COLO668 (cell line): ENCODE measurements around the gene FARP2.
"Not testable (repeated sequence)": the region's sequence is repeated elsewhere in the genome, so short reads cannot be mapped to it uniquely, and the experiment has no call there.

Source experiments
- DNase-seq: peaks from one replicate; lab custom pipeline; 2025; ENCODE audit not compliant: unreplicated experiment; lab: John Stamatoyannopoulos, UW

FARP2 gene

DNA sequence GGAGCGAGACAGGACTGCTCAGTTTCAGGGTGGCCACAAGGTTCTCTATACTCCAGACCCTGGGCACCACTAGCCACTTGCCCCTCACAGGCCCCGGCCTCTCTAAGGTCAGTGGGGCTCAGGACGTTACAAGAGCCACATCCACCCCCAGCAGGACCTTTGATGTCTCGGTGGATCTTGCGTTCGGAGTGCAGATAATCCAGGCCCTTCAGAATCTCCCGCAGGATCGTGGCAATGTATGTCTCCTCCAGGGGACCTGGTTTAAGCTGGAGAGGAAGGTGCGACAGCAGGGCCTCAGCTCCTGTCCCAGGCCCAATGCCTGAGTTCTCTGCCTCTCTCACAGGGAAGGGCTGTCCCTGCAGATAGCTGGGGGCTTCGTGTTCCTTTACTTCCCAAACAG lies 143.9 kb downstream of the FARP2 start:
- no peak for DNase-seq

DNA sequence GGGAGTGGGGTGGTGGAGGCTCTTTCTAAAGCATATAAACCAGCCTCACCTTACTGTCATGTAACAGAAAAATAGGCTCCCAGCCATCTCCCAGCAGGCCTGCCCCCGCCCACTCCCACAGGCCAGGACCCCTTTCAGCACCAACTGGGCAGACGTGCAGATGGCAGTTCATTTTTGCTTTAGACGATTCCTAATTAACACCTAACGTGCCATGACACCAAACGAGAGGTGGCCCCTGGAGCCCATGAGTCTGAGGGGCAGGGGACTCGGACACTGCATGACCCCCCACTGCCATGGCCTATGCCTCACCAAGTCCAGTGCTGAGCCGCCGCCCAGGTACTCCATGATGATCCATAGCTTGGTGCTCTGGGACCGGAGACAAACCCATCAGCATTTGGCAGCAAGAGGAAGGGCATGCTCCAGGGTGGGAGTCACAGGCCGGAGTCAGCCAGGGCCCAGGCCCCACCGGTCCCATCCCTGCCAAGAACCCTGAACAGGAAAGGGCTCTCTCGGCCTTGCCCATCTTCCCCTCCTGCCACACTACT lies 144.4 kb downstream of the FARP2 start:
- DNase-seq = no peak

DNA sequence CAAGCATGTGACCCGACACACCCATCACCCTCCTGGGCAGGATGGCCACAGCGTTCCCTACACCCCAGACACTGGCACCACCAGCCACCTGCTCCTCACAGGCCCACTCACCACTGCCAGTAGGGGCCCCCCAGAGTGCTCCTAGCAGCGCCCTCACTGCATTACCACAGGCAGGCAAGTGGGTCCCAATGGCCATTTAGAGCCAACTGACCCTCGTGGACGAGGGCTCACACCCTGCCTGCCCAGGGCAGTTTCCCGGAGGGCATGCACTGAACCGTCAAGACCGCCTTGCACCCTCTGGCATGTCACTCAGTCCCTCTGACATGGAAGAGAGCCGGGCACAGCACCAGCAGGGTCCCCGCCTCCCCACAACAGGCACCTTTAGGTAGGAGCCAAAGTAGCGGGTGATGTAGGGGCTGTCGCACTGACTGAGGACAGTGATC lies 145.0 kb downstream of the FARP2 start:
- DNase-seq = no peak

DNA sequence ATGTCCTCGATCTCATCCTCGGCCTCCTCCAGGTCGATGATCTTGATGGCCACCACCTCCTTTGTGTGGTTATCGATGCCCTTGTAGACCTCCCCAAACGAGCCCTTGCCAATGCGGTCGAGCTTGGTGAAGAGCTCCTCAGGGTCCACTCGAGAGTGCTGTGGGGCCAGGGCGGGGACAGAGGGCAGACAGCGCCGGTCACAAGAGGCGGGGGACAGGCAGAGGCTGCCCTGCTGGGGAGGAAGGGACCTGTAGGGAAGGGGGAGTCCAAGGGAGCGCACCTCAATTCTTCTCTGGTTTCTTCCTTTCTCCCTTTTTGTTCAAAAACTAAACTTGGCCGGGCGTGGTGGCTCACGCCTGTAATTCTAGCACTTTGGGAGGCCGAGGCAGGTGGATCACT lies 145.5 kb downstream of the FARP2 start:
- no peak for DNase-seq

DNA sequence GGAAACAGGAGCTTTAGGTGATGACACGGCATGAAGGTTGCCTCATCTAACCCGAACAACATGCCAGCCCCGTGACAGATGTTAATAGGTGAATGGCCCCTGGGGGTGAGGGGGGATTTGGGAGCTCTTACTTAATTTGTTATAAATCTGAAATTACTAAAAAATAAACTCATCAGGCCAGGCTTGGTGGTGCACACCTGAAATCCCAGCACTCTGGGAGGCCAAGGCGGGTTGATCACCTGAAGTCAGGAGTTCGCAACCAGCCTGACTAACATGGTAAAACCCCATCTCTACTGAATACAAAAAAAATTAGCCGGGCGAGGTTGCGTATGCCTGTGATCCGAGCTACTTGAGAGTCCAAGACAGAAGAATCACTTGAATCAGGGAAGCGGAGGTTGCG lies 146.2 kb downstream of the FARP2 start:
- no peak for DNase-seq

DNA sequence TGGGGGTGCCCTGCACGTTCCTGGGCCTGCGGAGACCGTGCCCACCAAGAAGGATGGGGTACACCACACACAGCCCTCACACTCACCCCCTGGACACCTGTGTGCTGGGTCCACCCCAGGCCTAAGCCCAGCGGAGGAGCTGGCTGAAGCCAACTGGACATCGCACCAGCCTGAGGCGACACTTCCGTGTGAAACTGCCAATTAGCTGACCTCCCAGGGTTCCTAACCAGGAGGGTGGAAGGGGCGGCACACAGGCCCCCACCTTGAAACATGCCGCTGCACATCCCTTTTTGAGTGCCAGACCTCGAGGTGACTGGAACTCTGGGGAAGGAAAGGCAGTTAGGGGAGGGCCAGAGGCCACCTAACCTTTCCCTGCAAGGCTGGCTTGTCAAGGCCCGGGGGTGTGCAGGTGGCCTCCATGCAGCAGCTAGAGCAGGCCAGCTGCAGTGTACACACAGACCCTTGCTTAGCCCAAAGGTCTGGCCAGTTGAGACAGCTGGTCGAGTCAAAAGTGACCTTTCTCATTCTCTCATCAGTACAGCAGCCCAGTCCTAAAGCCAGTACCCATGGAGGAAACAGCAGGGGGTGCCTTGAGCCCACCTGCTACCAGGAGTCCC lies 147.8 kb downstream of the FARP2 start:
- no peak for DNase-seq

DNA sequence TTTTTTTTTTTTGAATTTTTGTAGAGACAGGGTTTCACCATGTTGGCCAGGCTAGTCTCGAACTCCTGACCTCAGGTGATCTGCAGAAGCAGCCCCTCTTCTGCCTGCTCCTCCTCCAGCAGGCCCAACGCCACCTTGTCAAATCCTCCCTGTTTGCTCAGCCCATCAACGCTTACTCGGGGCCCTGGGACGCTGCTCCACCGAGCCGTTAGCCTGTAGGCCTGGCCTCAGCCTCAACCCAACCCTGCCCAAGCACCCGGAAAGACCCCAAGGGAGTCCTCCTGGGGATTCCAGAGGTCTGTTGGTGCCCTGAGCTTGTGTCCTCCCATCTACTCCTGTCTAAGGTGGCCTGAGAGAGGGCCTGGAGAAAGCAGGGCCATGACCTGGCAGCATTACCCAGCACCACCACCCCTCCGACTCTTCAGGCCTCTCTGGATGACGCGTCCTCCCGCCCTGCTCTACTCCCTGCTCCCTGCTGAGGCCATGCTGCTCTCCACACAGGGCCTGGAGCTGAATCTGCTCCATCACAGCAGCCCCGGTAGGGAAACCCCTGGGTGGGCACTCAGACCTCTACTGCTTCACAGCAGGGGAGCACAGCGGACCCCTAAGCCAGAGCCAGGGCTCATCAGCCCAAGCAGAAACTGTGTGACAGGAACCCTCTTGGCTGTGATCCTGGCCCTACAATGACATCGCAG lies 149.1 kb downstream of the FARP2 start:
- DNase-seq = no peak

DNA sequence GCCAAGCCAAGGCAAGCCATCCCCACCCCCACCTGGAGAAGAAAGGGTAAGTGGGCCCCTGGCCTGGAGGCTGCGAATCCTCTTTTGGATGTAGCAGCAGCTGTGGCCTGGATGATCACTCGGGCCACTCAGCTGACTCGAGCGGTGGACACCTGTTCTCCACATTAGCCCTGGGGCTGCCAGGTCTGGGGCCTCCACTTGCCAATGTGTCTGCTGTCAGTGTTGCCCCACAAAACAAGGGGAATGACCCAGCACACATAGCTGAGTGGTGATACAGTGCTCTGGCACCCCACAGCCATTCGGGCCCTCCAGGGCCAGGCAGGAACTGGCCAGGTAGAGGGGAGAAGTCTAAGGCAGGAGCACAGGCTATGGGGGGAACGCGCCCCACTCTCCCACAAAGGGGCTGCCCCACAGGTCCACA lies 149.7 kb downstream of the FARP2 start:
- peak; percentile 42 for DNase-seq

DNA sequence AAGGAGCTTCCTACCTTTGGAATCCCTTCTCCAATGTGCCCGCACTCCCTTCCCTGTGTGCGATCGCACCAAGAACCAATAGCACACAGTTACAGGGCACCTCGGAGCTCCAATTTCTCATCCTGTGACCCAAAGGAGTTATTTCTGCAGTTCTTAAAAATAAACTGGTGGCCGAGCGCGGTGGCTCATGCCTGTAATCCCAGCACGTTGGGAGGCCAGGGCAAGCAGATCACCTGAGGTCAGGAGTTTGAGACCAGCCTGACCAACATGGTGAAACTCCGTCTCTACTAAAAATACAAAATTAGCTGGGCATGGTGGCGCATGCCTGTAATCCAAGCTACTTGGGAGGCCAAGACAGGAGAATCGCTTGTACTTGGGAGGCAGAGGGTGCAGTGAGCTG lies 150.2 kb downstream of the FARP2 start:
- DNase-seq = not testable (repeated sequence)

DNA sequence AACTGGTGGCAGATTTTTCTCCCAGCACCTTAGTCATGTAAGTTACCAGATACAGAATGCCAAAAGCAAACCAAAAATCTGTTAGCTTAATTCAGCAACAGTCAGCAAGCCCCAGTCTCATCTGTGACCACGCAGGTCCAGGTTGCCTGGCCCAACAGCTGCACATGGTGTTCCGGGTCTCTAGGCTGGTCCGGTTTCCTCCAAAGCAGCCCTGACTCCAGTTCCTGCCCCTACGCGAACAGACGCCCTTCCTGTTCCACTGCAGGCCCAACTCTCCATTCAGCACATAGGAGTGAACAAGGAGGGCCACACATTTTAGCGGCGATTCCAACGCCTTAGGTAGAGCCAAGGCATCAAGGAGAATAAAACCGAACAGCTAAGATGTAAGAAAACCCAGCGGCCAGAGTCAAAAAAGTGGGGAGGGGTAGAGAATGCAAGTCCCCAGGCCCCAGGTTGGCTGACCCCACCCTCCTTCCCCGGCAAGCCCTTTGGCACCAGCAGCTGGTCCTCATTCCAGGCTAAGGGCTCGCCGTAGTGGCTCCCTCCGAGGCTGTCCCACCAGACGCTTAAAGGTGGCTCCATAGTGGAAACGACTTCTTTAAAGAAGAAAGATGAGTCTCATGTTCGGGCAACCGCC lies 150.8 kb downstream of the FARP2 start:
- DNase-seq = no peak

DNA sequence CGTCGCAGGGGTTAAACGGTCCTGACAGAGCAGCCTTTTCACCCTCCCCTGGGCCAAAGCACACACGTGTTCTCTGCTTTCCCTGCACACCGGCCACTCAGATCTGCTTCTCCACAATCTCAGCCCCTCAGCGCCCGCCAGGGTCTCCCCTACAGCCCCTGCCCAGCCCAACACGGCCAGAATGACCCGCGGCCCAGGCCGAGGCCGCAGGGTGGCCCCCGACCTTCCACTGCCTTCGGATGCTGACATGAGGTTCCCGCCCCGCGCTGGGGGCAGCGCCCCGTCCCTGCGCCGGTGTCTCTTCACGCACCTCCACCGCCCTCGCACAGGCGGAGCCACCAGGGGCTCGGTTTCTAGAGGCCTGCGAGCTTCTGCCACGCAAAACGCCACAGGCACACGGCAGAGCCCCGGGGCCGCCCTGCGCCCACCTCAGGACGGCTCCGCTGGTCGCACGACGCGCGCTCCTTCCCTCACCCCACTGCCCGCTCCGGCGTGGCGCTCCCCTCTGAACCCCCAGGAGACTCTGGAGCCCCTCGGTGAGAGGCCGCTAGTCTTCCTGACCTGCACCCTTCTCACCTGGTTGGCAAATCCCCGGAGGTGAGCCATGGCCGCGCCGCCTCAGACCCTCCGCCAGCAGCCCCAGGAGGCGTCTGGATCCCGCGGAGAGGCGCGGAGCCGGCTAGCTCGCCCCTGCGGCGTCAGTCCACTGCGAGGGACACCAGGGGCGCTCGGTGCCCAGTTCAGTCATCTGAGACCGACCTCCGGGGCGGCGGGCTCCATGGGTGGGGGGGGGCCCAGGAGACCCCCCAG lies 151.6 kb downstream of the FARP2 start:
- DNase-seq = peak; percentile 61

DNA sequence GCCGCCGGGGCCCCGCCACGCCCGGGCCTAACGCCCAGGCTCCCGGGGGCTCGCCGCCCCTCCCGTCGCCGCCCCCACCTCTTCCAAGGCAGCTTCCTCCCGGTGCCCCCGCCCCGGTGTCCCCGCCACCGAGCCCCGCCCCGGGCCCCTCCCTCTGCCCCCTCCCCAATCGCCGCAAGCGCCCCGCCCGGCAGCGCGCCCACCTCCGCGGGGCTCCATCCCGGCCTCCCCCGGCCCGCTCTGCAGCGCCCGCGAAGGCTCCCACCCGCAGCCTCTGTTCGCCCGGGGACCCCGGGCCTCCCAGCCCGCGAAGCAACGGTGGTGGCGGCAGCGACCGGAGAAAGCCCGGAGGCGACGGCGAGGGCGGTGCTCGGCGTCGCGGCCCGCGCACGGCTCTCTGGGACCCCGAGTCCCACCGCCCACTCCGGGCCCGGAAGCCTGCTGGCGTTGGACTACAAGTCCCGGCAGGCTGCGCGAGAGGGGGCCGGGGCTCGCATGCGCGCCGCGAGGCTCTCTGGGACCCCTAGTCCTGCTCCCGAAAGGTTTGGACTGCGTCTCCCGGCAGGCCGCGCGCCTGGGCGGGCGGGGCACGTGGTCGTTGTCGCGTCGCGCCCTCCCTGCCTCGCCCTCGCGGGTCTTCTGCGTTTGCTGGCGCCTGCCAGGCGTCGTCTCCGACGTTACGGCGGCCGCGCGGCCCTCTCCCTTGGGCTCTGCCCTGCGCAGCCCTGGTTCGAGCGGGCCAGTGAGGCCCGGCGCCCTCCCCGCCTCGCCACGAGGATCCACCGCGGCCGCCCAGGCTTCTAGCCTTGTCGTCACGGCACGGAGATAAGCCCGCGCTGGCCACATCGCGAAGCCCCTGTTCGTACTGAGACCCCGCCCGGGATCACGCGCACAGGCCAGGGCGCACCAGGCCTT lies 152.4 kb downstream of the FARP2 start, which contains the start of gene STK25:
STK25 (minus strand) TSS at position 345 of the 915 bp plus-strand sequence. CDS start 549 bp downstream, outside the sequence.
- DNase-seq = peak; percentile 99

DNA sequence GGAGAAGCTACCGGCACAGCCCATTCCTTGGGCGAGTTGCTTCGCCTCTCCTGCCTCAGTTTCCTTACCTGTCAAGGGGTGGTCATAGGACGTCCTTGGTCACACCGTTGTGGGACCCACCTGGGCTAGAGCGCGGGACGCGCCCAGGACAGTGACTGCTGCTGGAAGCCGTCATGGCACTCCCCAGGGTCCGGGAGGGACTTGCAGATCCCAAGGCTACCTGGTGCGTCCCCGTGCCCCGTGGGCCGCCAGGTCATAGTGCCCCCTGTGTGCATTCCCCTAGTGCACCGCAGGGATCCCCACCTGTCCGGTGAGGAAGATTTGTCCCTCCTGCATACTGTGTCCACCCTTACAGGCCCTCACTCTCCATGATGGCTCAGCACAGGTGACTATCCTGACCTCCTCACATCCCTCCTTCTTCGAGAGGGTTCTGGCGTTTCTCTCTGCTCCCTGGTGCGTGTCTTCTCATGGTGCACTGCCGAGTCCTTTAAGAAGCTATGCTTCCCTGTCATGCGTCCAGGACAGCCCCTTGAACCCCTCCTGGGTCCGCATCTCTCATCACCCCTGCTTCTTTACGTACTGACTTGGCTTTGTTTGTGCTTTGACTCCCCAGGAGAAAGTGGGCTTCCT lies 153.2 kb downstream of the FARP2 start:
- peak; percentile 45 for DNase-seq

DNA sequence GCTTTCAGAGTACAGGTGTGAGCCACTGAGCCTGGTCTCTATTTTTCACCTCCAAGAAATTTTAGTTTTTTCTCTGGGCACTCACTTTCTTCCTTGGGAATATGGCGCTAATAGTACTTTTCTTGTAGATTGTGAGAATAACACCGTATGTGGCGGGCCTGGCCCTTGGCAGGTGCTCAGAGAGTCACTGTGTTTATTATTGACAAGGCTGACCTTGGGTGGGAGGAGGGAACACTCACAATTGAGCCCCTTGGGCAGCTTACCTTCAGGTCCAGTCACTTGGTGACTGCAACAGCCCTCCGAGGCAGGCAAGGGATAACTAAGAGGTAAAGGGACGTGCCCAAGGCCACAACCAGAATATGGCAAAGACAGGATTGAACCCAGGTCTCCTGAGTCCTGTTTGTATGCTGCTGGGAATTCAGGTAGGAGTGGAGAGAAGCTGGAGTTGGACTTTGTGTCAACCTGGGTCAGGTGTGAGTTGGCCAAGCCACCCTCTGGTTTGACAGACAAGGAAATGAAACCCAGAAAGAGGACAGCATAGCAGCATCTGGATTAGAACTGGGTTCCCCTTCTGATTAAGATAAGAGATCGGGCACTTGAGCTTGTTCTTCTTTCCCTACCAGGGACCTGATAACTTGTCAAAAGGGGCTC lies 155.1 kb downstream of the FARP2 start:
- DNase-seq = no peak

DNA sequence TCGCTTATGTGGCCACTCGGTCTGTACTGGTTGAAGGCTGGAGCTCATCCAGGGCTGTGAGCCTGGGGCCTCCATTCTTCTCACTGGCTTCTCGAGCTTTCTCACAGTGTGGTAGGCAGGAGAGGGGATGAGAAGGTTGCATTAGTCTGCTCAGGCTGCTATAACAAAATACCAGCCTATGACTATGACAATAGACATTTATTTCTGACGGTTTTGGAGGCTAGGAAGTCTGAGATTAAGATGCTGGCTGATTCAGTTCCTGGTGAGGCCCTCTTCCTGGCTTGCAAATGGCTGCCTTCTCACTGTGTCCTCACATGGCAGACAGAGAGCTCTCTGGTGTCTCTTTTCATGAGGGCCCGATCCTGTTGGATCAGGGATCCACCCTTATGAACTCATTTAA lies 158.5 kb downstream of the FARP2 start:
- no peak for DNase-seq

DNA sequence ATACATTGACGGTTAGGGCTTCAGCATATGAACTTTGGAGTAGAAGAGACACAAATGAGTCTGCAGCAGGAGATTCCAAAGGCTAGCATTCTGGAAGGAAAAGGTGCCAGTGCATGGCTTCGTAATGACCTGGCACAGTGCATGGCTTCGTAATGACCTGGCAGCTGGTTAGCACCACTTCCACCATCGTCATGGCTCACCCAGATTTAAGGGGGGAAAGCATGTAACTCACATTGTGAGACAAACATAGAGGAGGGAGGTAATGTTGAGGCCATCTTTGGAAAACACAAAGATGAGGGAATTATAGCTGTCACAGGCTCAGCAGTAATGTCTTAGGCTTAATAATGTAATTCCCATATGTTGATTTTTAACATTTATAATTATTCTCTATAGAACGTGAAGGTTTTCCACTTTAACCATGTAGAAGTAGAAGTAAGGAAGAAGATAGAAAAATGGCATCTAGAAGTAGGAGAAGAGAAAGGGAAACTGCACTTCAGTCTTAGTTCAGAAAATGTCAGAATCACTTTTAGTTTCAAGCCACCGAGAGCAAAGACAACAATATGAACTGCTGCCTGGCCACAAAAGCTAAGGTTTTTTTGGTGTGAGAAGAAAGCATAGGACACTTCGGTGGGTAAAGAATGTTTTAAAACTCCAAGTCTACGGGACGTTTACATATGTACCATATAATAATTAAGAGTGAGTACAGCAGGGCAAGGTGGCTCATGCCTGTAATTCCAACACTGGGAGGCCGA lies 159.1 kb downstream of the FARP2 start:
- no peak for DNase-seq

DNA sequence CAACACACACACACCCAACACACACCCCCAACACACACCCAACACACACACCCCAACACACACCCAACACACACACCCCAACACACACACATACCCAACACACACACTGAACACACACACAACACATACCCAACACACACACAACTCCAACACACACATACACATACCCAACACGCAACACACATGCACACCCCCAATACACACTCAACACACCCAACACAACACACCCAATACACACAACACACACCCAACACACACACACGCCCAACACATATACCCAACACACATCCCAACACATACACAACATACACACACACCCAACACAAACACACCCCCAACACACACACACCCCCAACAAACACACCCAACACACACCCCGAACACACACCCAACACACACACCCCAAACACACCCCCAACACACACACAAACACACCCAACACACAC lies 160.5 kb downstream of the FARP2 start:
- no peak for DNase-seq

DNA sequence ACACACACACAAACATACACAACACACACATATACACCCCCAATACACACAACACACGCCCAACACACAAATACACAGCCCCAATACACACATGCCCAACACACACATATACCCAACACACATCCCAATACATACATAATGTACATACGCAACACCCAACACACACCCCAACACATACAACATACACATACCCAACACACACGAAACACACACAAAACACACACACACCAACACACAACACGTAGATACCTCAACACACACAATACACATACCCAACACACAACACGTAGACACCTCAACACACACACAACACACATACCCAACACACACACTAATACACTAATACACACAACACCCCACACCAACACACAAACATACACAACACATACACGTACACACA lies 161.2 kb downstream of the FARP2 start:
- DNase-seq = no peak
